ACC112 (cell line): Measurements from ENCODE around the gene CTNNA3.

Experiments
- H2AFZ ChIP-seq: fragments of 200-600 bp; sonication (generic); one replicate; pipeline ENCODE4 v1.6.0; 2017; ENCODE audit warnings: antibody characterized with exemption, low read length; ENCODE audit not compliant: unreplicated experiment
- H3K27ac ChIP-seq: fragments of 200-600 bp; sonication (generic); 2 replicates; pipeline ENCODE4 v1.5.1; 2014; ENCODE audit warnings: low read depth, mild to moderate bottlenecking, antibody characterized with exemption, low read length, moderate library complexity
- H3K27me3 ChIP-seq: fragments of 200-600 bp; sonication (generic); 2 replicates; pipeline ENCODE4 v1.6.1; 2014; ENCODE audit warnings: mild to moderate bottlenecking, antibody characterized with exemption, low read length, moderate library complexity, mixed read lengths; ENCODE audit not compliant: insufficient read depth
- H3K36me3 ChIP-seq: fragments of 200-600 bp; sonication (generic); 2 replicates; pipeline ENCODE4 v1.6.1; 2016; ENCODE audit warnings: mild to moderate bottlenecking, antibody characterized with exemption, low read length, moderate library complexity, mixed read lengths; ENCODE audit not compliant: insufficient read depth
- H3K4me1 ChIP-seq: fragments of 200-600 bp; sonication (generic); one replicate; pipeline ENCODE4 v1.6.1; 2016; ENCODE audit warnings: low read length, mixed read lengths; ENCODE audit not compliant: insufficient read depth, unreplicated experiment, control insufficient read depth
- H3K4me3 ChIP-seq: fragments of 200-600 bp; sonication (generic); 2 replicates; pipeline ENCODE4 v1.5.1; 2014; ENCODE audit warnings: mild to moderate bottlenecking, low read depth, low read length
- H3K79me2 ChIP-seq: fragments of 200-600 bp; sonication (generic); one replicate; pipeline ENCODE4 v1.6.0; 2016; ENCODE audit warnings: low read length; ENCODE audit not compliant: control insufficient read depth, unreplicated experiment, insufficient read depth

The CTNNA3 gene

DNA sequence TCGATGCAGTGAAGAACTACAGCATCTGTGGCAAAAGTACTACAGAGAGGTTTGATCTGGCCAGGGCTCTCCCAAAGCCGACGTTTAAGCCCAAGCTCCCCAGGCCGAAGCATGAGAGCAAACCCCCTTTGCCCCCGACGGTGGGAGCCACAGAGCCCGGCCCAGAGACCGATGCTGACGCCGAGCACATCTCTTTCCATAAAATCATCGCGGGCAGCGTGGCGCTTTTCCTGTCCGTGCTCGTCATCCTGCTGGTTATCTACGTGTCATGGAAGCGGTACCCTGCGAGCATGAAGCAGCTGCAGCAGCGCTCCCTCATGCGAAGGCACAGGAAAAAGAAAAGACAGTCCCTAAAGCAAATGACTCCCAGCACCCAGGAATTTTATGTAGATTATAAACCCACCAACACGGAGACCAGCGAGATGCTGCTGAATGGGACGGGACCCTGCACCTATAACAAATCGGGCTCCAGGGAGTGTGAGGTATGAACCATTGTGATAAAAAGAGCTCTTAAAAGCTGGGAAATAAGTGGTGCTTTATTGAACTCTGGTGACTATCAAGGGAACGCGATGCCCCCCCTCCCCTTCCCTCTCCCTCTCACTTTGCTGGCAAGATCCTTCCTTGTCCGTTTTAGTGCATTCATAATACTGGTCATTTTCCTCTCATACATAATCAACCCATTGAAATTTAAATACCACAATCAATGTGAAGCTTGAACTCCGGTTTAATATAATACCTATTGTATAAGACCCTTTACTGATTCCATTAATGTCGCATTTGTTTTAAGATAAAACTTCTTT is 767.8 kb downstream of the CTNNA3 start:
- H3K4me3 ChIP-seq = no peak overlapping the region
- H3K27me3 ChIP-seq = peaks cover 44% of the 10 kb centered on the region
- H3K79me2 ChIP-seq = no peaks in the 10 kb centered on the region
- no peak overlapping the region for H3K27ac ChIP-seq
- no peaks in the 10 kb centered on the region for H3K4me1 ChIP-seq
- H3K36me3 ChIP-seq = no peaks in the 10 kb centered on the region
- H2AFZ ChIP-seq = no peak overlapping the region

DNA sequence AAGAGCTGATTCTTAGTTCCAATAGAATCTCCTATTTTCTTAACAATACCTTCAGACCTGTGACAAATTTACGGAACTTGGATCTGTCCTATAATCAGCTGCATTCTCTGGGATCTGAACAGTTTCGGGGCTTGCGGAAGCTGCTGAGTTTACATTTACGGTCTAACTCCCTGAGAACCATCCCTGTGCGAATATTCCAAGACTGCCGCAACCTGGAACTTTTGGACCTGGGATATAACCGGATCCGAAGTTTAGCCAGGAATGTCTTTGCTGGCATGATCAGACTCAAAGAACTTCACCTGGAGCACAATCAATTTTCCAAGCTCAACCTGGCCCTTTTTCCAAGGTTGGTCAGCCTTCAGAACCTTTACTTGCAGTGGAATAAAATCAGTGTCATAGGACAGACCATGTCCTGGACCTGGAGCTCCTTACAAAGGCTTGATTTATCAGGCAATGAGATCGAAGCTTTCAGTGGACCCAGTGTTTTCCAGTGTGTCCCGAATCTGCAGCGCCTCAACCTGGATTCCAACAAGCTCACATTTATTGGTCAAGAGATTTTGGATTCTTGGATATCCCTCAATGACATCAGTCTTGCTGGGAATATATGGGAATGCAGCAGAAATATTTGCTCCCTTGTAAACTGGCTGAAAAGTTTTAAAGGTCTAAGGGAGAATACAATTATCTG is 768.6 kb downstream of the CTNNA3 start:
- H3K4me1 ChIP-seq = no peaks in the 10 kb centered on the region
- H3K4me3 ChIP-seq = no peak overlapping the region
- H3K36me3 ChIP-seq = no peaks in the 10 kb centered on the region
- H3K27me3 ChIP-seq = peaks cover 44% of the 10 kb centered on the region
- H2AFZ ChIP-seq = no peak overlapping the region
- H3K27ac ChIP-seq = no peak overlapping the region
- no peaks in the 10 kb centered on the region for H3K79me2 ChIP-seq

DNA sequence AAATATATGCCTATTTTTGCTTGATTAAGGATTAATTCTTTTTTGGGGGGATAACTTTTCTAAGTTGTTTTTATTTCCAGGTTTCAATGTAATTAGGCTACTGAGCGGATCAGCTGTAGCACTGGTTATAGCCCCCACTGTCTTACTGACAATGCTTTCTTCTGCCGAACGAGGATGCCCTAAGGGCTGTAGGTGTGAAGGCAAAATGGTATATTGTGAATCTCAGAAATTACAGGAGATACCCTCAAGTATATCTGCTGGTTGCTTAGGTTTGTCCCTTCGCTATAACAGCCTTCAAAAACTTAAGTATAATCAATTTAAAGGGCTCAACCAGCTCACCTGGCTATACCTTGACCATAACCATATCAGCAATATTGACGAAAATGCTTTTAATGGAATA is 769.2 kb downstream of the CTNNA3 start:
- Histone ChIP-seq H3K27ac (no peak overlapping the region), H3K79me2 (no peaks in the 10 kb centered on the region), H3K27me3 (peaks cover 44% of the 10 kb centered on the region), H3K4me1 (no peaks in the 10 kb centered on the region), H3K4me3 (no peak overlapping the region), H2AFZ (no peak overlapping the region), H3K36me3 (no peaks in the 10 kb centered on the region)

DNA sequence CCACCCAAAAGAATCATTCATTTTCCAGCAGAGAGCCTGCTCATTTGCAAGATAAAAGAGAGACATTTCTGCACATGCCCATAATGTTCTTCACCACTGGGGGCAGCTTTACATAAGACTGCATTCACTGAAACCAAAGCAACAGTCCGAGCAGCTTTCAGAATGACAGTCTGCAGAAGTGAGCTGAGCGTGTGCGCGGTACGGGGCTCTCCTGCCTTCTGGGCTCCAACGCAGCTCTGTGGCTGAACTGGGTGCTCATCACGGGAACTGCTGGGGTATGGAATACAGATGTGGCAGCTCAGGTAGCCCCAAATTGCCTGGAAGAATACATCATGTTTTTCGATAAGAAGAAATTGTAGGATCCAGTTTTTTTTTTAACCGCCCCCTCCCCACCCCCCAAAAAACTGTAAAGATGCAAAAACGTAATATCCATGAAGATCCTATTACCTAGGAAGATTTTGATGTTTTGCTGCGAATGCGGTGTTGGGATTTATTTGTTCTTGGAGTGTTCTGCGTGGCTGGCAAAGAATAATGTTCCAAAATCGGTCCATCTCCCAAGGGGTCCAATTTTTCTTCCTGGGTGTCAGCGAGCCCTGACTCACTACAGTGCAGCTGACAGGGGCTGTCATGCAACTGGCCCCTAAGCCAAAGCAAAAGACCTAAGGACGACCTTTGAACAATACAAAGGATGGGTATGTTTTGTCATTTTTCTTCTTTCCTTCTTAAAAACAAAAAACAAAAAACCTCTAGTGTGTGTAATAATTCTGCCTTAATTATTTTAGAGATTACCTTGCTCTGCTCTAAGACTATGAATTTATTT is 769.9 kb downstream of the CTNNA3 start, which contains the start of gene LRRTM3:
Gene LRRTM3 (plus strand): TSS at position 141 of the 820 bp plus-strand sequence.
- no peak within 1 kb of the TSS for H2AFZ ChIP-seq
- no peaks in the 10 kb centered on the region for H3K36me3 ChIP-seq
- no peaks in the 10 kb centered on the region for H3K4me1 ChIP-seq
- no peak within 1 kb of the TSS for H3K4me3 ChIP-seq
- H3K79me2 ChIP-seq = no peaks in the 10 kb centered on the region
- H3K27me3 ChIP-seq = peaks cover 44% of the 10 kb centered on the region
- H3K27ac ChIP-seq = no peak within 1 kb of the TSS

DNA sequence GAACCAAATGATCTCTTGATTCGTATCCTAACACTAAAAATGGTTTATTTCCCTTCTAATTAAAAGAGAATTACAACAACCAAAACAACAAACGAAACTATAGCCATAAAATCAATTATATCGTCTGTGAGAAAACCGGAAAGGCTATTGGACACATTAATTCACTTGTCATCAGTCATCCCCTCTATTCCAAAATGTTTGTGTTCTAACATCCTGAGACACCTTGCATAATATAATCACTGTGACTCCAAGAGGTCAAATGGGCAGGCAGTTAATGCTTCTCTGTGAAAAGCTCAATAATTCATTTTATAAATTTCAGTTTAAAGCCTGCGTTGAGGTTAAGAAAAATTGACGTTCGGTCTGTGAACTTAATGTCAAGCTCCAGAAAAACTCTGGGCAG is 770.6 kb downstream of the CTNNA3 start:
- Histone ChIP-seq H3K4me3 (no peak overlapping the region), H3K36me3 (no peaks in the 10 kb centered on the region), H3K27ac (no peak overlapping the region), H3K4me1 (no peaks in the 10 kb centered on the region), H3K27me3 (peaks cover 43% of the 10 kb centered on the region), H2AFZ (no peak overlapping the region), H3K79me2 (no peaks in the 10 kb centered on the region)

DNA sequence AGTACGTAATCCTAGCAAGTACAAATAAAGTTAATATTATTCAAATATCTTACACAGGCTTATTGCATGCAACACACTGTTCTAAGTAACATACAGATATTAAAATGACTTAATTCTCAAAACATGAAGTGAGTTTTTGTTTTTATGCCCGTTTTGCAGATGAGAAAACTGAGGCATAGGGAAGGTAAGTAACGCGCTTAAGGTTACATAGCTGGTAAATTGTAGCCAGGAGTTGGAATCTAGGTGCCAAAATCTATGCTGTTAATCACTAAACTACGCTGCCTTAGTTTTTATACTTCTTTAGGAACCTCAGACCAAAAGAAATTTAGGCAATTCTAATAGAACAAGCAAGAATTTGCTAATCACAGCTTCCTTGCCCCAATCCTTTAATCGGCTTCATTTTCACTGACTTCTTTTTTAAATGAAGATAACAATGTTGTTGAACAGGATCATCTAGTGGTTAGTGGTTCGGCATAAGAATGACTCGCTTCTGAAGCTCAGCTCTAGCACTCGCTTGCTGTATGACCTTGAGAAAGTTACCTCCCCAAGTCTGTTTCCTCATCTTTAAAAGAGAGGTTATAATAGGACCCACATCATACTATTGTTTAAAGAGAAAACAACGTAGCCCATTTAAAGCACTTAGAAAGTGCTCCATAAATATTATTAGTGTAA is 771.2 kb downstream of the CTNNA3 start:
- no peak overlapping the region for H3K27ac ChIP-seq
- no peaks in the 10 kb centered on the region for H3K36me3 ChIP-seq
- H3K4me1 ChIP-seq = no peaks in the 10 kb centered on the region
- no peak overlapping the region for H3K4me3 ChIP-seq
- no peak overlapping the region for H2AFZ ChIP-seq
- peaks cover 37% of the 10 kb centered on the region for H3K27me3 ChIP-seq
- H3K79me2 ChIP-seq = no peaks in the 10 kb centered on the region

DNA sequence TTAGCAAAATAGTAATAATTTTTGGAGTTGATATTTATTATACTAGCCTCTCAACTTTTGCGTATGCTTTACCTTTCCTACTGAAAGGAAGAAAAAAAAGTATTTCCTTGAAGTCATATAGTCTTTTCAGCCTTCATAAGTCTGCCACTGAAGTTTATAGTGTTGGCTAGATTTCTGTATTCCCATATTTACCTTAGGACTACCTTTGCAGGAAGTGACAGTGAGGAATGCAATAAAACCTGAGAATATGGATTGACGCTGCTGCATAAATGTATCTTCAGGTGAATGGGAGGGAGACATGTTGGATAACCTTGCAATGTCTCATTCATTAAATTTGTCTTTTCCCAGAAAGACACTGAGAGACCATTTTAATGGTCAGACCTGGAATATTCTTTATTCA is 776.7 kb downstream of the CTNNA3 start:
- no peaks in the 10 kb centered on the region for H3K27me3 ChIP-seq
- no peak overlapping the region for H3K4me3 ChIP-seq
- H3K36me3 ChIP-seq = no peaks in the 10 kb centered on the region
- H2AFZ ChIP-seq = no peak overlapping the region
- H3K27ac ChIP-seq = no peak overlapping the region
- H3K4me1 ChIP-seq = no peaks in the 10 kb centered on the region
- no peaks in the 10 kb centered on the region for H3K79me2 ChIP-seq

DNA sequence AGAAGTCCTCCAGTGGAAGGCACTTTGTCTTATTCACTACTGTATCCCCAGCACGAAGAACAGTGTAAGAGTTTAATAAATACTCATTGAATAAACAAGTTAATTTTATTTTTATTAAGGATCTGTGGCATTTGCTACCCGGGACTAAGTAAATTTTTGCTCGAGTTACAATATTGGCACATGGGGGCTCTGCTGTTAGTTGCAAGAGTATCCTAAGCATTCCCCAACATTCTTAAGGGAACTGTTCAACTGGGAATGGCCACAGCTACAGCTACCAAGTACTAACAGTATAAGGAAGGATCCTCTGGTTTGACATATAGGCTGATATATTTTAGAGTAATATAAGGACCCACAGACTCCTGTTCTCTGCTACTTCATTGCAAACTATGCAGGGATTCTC is 778.9 kb downstream of the CTNNA3 start:
- Histone ChIP-seq H3K79me2 (no peaks in the 10 kb centered on the region), H3K27me3 (no peaks in the 10 kb centered on the region), H3K27ac (no peak overlapping the region)

DNA sequence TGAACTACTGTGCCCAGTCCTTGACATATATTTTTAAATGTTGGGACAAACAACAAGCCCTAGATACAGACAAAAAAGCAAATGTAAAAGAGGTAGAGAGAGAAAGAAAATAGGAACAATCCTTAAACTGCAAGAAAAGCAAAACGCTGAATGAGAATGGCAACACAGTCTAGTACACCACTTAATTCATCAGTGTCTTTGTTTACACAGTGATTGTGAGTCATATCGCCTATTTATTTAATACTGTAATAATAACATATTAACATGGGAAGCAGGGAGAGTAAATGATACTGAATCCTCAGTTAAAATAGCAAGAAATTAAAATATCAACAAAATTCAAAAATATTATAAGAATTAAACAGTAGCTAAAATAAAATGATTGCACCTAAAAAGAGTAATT is 780.0 kb downstream of the CTNNA3 start:
- Histone ChIP-seq H3K27me3 (no peaks in the 10 kb centered on the region), H3K79me2 (no peaks in the 10 kb centered on the region), H2AFZ (no peak overlapping the region), H3K4me3 (no peak overlapping the region), H3K4me1 (no peaks in the 10 kb centered on the region), H3K27ac (no peak overlapping the region), H3K36me3 (no peaks in the 10 kb centered on the region)

More for the DNA sequence above, 778.9 kb downstream of the CTNNA3 start:
- Histone ChIP-seq H3K36me3 (no peaks in the 10 kb centered on the region), H3K4me3 (no peak overlapping the region), H3K4me1 (no peaks in the 10 kb centered on the region), H2AFZ (no peak overlapping the region)

DNA sequence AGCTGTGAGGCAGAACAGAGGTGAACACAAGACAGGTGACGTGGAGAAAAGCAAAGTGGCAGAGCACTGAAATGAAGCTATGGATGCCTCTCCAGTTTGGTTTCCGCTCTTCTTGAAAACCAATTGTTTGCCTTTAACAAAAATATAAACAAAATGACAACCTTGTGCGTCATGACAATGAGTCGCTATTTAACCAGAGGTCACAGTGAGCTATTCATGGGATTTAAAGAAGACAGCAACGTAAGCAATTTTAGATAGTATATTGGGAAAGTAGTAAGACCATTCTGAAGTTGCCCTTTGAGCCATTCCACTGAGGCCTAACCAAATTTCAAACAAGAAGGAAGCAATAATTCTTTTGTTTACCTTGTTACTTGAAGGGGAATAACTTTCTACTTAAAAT is 785.3 kb downstream of the CTNNA3 start:
- H3K79me2 ChIP-seq = no peaks in the 10 kb centered on the region
- no peaks in the 10 kb centered on the region for H3K36me3 ChIP-seq
- H3K4me1 ChIP-seq = no peaks in the 10 kb centered on the region
- H3K27me3 ChIP-seq = no peaks in the 10 kb centered on the region
- no peak overlapping the region for H3K4me3 ChIP-seq
- H3K27ac ChIP-seq = no peak overlapping the region
- H2AFZ ChIP-seq = no peak overlapping the region
